Ovary (tissue), 10 donors: ENCODE measurements around the gene SPRYD4. TPM values are rescaled to one million over a fixed set of nuclear protein-coding genes. Genes with fewer than 3 reads are reported as not detected.

Experiments used
- DNase-seq, 5 donors: peaks; one replicate each; pipeline ENCODE4 v3.0.0-alpha.2; 2019 to 2020
- H3K27ac ChIP-seq, 2 donors: fragments of 200-600 bp; one replicate each; pipeline versions ENCODE4 v1.5.1 to v1.8.0; 2019 to 2022
- H3K27me3 ChIP-seq: fragments of 200-600 bp; one replicate; pipeline ENCODE4 v1.8.0; 2022
- H3K36me3 ChIP-seq: fragments of 200-600 bp; sonication (generic); one replicate; pipeline ENCODE4 v1.5.1; 2019
- H3K4me1 ChIP-seq: one replicate; pipeline ENCODE4 v1.8.1; 2013; ENCODE audit warnings: mild to moderate bottlenecking, moderate library complexity; ENCODE audit not compliant: insufficient read depth
- H3K4me3 ChIP-seq: fragments of 200-600 bp; sonication (generic); one replicate; pipeline ENCODE4 v1.5.1; 2017
- H3K9me3 ChIP-seq, 2 donors: fragments of 200-600 bp in 1 of 2; sonication (generic) in 1 of 2; one replicate each; pipeline versions ENCODE4 v1.5.1 to v1.8.1; 2013 to 2019; ENCODE audit warnings: mild to moderate bottlenecking in 1 of 2, moderate library complexity in 1 of 2
- CTCF ChIP-seq, 3 donors: fragments of 450-650 bp in 2 of 3; fragments of 200-600 bp in 1 of 3; IDR thresholded peaks; one replicate each; pipeline versions ENCODE4 v1.5.1 to v1.8.0; 2016 to 2022; ENCODE audit warnings: antibody characterized with exemption in 3 of 3, mild to moderate bottlenecking in 1 of 3
- EP300 ChIP-seq: sonication (generic); formaldehyde crosslinking; IDR thresholded peaks from one replicate; pipeline ENCODE4 v1.6.1; 2017; ENCODE audit warnings: antibody characterized with exemption
- POLR2A ChIP-seq: fragments of 450-650 bp; IDR thresholded peaks from one replicate; pipeline ENCODE4 v1.6.1; 2017; ENCODE audit warnings: antibody characterized with exemption, mild to moderate bottlenecking, moderate library complexity
- WGBS, 3 donors: extraction: QIAGEN DNeasy Blood & Tissue Kit in 1 of 3; methylation state at CpG; one replicate each; pipeline versions ENCODE4 v1.1.5 to v1.1.7; 2013 to 2017; 5-methylcytosine and 5-hydroxymethylcytosine counted together
- intact Hi-C, 4 donors: fragments of 100-400 bp; cut with DNase I; formaldehyde crosslinking; loops; one replicate each; pipeline versions ENCODE4 v1.11.0 to v1.15.1; 2022 to 2023
- long read RNA-seq, 3 donors: library from polyadenylated mRNA in 2 of 3; unstranded in 2 of 3; transcript quantifications; one replicate each; pipeline ENCODE4 v2.0.0 and lab custom pipeline, GENCODE V29; 2021 to 2026
- polyA plus RNA-seq, 2 donors: library from polyadenylated mRNA; stranded (reverse); fragments of 200-250 nt in 1 of 2; fragments of 350-450 nt in 1 of 2; fragmentation: Illumina TruSeq in 1 of 2; extraction: RNeasy Lipid Tissue Mini Kit (QIAGEN cat#74804) in 1 of 2; gene quantifications; one replicate each; pipeline ENCODE4 v1.2.3, GENCODE V29; 2013 to 2014
- total RNA-seq, 7 donors: library from RNA; depleted of rRNA in 2 of 7; stranded (reverse); fragments of >200 nt in 2 of 7; fragmentation: NEBNext Ultra II Directional in 3 of 7; extraction: Animal tissue kit (Norgen Biotek cat#: 25700) in 3 of 7; gene quantifications; one replicate each; pipeline versions ENCODE4 v1.1.0 to v1.2.4, GENCODE V29; 2016 to 2023
- donor health status: DM: no; HTN: no; CAD: no; lungs with moderate emphysema.
- donor health status: DM: no; HTN: no; CAD: no.
- donor health status: Bipolar disorder and iron deficiency.
- donor health status: DM: yes; HTN: yes; CAD: no.
- donor health status: DM: no; HTN: no; CAD: no.
- donor health status: DM: yes; HTN: yes; CAD: no.

SPRYD4 gene
- 1 to 10 TPM; 1.4 to 4.1 (median 3.2) TPM for total RNA-seq
- polyA plus RNA-seq: 1 to 10 TPM; 2.0 to 2.7 TPM
- long read RNA-seq, donor 1, full-length matches to known transcripts: 22 of 24 reads
- long read RNA-seq, donor 1, partial matches to known transcripts: 0 of 24 reads
- long read RNA-seq, donor 1, other reads (novel, unspliced or antisense): 2 of 24 reads
- long read RNA-seq, donor 2, full-length matches to known transcripts: 8 of 8 reads
- long read RNA-seq, donor 2, partial matches to known transcripts: 0 of 8 reads
- long read RNA-seq, donor 2, other reads (novel, unspliced or antisense): 0 of 8 reads
- long read RNA-seq, donor 3, full-length matches to known transcripts: 21 of 24 reads
- long read RNA-seq, donor 3, partial matches to known transcripts: 0 of 24 reads
- long read RNA-seq, donor 3, other reads (novel, unspliced or antisense): 3 of 24 reads

- Histone ChIP-seq H3K4me3 (peak within 1 kb of the TSS; percentile 80), H3K4me1 (no peaks in the 10 kb centered on the region), H3K36me3 (no peaks in the 10 kb centered on the region), H3K27me3 (no peaks in the 10 kb centered on the region), H3K27ac (peak within 1 kb of the TSS; percentile 60 to 78), H3K9me3 (no peaks in the 10 kb centered on the region)
- 0 to 1% (median 0%) methylated on average over 43 of the region's 43 CpGs for WGBS, 3 donors
- DNase-seq: peak; percentile 90 to 95 (median 93)
- intact Hi-C loops: loop anchor here in 3 of 4 donors (10.0 kb wide), 4 partner anchors 134 to 344 kb away; partner anchors contain the start of genes ESYT1 (in 2 of the 3), IL23A (in 1 of the 3) and PAN2 (in 1 of the 3)
- TF ChIP-seq EP300 (no peak), CTCF (IDR thresholded peaks at IDR 0.05) (peak; percentile 8 to 51 (median 30)), POLR2A (peak; percentile 91)
These were observed at the start of gene SPRYD4 for GRCh38 chr12:56468216-56469006. SPRYD4 (plus strand) TSS chr12:56468578; CDS start chr12:56468592, 14 bp downstream.

- Histone ChIP-seq H3K36me3 (no peaks in the 10 kb centered on the region), H3K4me1 (no peaks in the 10 kb centered on the region), H3K27me3 (no peaks in the 10 kb centered on the region), H3K4me3 (no peak overlapping the region), H3K9me3 (no peaks in the 10 kb centered on the region), H3K27ac (no peak overlapping the region)
- intact Hi-C loops: no loop called here
- TF ChIP-seq POLR2A (no peak), EP300 (no peak), CTCF (IDR thresholded peaks at IDR 0.05) (no peak)
- 87 to 91% (median 89%) methylated on average over 6 of the region's 6 CpGs for WGBS, 3 donors
- DNase-seq: no peak
These were observed 48.0 kb upstream of the SPRYD4 start for GRCh38 chr12:56420411-56420810.

GRCh38 chr12:56425193-56425592, 43.2 kb upstream of the SPRYD4 start:
- no peak overlapping the region for H3K27ac ChIP-seq
- intact Hi-C loops: no loop called here
- no peaks in the 10 kb centered on the region for H3K4me1 ChIP-seq
- no peak for DNase-seq
- H3K9me3 ChIP-seq: no peaks in the 10 kb centered on the region
- no peaks in the 10 kb centered on the region for H3K36me3 ChIP-seq
- TF ChIP-seq EP300: no peak
- no peaks in the 10 kb centered on the region for H3K27me3 ChIP-seq
- no peak overlapping the region for H3K4me3 ChIP-seq
- WGBS, 3 donors: 79 to 90% (median 82%) methylated on average over 1 of the region's 1 CpG

GRCh38 chr12:56425940-56426438, 42.4 kb upstream of the SPRYD4 start:
- Histone ChIP-seq H3K27me3 (no peaks in the 10 kb centered on the region), H3K4me1 (no peaks in the 10 kb centered on the region), H3K36me3 (no peaks in the 10 kb centered on the region), H3K9me3 (no peaks in the 10 kb centered on the region), H3K4me3 (no peak overlapping the region), H3K27ac (no peak overlapping the region)
- 59 to 61% (median 60%) methylated on average over 3 of the region's 3 CpGs for WGBS, 3 donors
- intact Hi-C loops: no loop called here
- no peak for DNase-seq
- TF ChIP-seq EP300 (no peak), CTCF (IDR thresholded peaks at IDR 0.05) (no peak), POLR2A (no peak)
